ENCODE measurements around the gene PSME4. TPM values are rescaled to one million over a fixed set of nuclear protein-coding genes. Genes with fewer than 3 reads are reported as not detected.
"Not testable (repeated sequence)": the region's sequence is repeated elsewhere in the genome, so short reads cannot be mapped to it uniquely, and the experiment has no call there.

PSME4 gene
- total RNA-seq, 2 experiments from 2014 or later, result 31.5 to 38.8 TPM

DNA sequence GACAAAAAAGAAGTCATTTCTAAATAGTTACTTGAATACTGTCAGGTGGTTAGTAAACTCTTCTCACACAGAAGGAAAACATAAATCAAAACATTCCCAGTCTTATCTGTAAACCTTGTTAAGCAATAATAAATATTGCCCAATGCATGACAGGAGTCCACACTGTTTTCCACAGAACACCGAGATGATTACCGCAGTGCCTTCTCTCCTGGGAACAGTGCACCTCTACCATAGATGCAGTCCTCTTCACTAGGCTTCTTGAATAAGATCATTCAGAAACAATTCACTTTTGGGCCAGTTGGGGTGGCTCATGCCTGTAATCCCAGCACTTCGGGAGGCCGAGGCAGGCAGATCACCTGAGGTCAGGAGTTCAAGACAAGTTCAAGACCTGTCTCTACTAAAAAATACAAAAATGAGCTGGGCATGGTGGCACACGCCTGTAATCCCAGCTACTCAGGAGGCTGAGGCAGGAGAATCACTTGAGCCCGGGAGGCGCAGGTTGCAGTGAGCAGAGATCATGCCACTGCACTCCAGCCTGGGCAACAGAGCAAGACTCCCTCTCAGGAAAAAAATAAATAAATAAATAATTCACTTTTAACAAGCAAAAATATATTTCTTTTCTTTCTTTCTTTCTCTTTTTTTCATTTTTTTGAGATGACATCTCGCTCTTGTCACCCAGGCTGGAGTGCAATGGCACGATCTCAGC lies 119.6 kb downstream of the PSME4 start:
- H3K4me3 Mint-ChIP-seq; intact Hi-C loops (cut with micrococcal nuclease); H3K27me3 Mint-ChIP-seq (ENCODE audit: low read depth); DNase-seq; CTCF ChIA-PET; H3K27ac Mint-ChIP-seq; H3K9me3 Mint-ChIP-seq: not testable (repeated sequence)
- H3K4me1 Mint-ChIP-seq (ENCODE audit: low read depth), result peaks cover 11% of the 10 kb centered on the region
- H3K36me3 Mint-ChIP-seq (ENCODE audit: low read depth), result peaks cover 13% of the 10 kb centered on the region

DNA sequence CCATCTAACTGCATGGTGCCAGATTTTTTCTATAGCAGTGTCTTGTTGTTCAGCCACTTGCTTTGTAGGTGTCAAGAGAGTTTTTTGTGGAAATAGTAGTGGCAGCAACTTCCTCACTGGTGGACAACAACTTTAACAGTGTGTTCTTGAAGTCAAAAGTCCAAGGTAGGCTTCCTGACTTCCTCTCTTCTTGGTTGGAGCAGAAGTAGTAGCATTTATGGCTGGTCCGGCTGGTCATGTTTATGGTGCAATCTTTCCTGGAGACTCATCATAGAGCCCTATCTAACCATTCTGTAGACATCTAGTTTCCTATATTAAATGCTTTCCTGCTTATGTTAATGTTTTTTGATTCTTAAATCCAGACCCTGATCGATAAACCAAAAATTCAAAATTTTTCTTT lies 122.7 kb downstream of the PSME4 start:
- no peaks in the 10 kb centered on the region for H3K9me3 Mint-ChIP-seq
- H3K36me3 Mint-ChIP-seq (ENCODE audit: low read depth), result peaks cover 4% of the 10 kb centered on the region
- intact Hi-C loops (cut with micrococcal nuclease), result no loop called here
- H3K27ac Mint-ChIP-seq, result no peak overlapping the region
- H3K4me1 Mint-ChIP-seq (ENCODE audit: low read depth), result peaks cover 2% of the 10 kb centered on the region
- CTCF ChIA-PET, result no interaction called here
- no peak overlapping the region for H3K4me3 Mint-ChIP-seq
- DNase-seq, result no peak
- no peaks in the 10 kb centered on the region for H3K27me3 Mint-ChIP-seq (ENCODE audit: low read depth)

DNA sequence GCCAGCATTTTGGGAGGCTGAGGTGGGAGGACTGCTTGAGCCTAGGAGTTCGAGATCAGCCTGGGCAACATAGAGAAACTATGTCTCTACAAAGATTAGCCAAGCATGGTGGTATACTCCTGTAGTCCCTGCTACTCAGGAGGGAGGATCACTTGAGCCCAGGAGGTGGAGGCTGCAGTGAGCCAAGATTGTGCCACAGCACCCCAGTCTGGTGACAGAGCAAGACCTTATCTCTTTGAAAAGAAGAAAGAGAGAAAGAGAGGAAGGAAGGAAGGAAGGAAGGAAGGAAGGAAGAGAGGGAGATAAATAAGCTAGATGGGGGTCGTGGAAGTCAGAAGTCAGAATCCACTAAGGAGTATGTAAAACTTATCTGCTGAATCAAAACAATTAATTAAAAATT lies 127.2 kb downstream of the PSME4 start:
- H3K4me1 Mint-ChIP-seq (ENCODE audit: low read depth), result peaks cover 2% of the 10 kb centered on the region
- peaks cover 2% of the 10 kb centered on the region for H3K36me3 Mint-ChIP-seq (ENCODE audit: low read depth)
- intact Hi-C loops (cut with micrococcal nuclease), result no loop called here
- no peak for DNase-seq
- no peak overlapping the region for H3K4me3 Mint-ChIP-seq
- no peaks in the 10 kb centered on the region for H3K9me3 Mint-ChIP-seq
- H3K27me3 Mint-ChIP-seq (ENCODE audit: low read depth), result no peaks in the 10 kb centered on the region
- H3K27ac Mint-ChIP-seq, result no peak overlapping the region
- CTCF ChIA-PET, result no interaction called here

DNA sequence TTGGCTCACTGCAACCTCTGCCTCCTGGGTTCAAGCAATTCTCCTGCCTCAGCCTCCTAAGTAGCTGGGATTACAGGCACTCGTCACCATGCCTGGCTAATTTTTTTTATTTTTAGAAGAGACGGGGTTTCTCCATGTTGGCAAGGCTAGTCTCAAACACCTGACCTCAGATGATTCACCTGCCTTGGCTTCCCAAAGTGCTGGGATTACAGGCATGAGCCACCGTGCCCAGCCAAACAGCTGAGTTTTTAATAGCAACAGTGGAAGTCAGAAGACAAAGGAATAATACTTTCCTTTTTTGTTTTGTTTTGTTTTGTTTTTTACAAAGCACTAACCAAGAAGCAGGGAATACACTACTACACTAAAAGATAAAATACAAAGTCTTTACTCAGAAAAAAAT lies 127.9 kb downstream of the PSME4 start:
- CTCF ChIA-PET, result no interaction called here

DNA sequence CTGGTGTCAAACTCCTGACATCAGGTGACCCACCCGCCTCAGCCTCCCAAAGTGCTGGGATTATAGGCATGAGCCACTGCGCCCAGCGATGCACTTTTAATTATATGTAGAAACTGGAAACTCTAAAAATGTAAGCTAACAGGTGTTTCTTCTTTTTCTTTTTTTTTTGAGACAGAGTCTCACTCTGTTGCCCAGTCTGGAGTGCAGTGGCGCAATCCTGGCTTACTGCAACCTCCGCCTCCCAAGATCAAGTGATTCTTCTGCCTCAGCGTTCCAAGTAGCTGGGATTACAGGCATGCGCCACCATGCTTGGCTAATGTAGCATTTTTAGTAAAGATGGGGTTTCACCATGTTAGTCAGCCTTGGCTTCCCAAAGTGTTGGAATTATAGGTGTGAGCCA lies 129.1 kb downstream of the PSME4 start:
- H3K9me3 Mint-ChIP-seq; H3K4me1 Mint-ChIP-seq (ENCODE audit: low read depth); H3K4me3 Mint-ChIP-seq; DNase-seq; intact Hi-C loops (cut with micrococcal nuclease); H3K36me3 Mint-ChIP-seq (ENCODE audit: low read depth); CTCF ChIA-PET; H3K27ac Mint-ChIP-seq; H3K27me3 Mint-ChIP-seq (ENCODE audit: low read depth): not testable (repeated sequence)

More for the DNA sequence above, 127.9 kb downstream of the PSME4 start:
- no peak for DNase-seq
- no peaks in the 10 kb centered on the region for H3K9me3 Mint-ChIP-seq
- no peaks in the 10 kb centered on the region for H3K36me3 Mint-ChIP-seq (ENCODE audit: low read depth)
- H3K4me1 Mint-ChIP-seq (ENCODE audit: low read depth), result peaks cover 2% of the 10 kb centered on the region
- H3K27ac Mint-ChIP-seq, result no peak overlapping the region
- intact Hi-C loops (cut with micrococcal nuclease), result no loop called here
- no peak overlapping the region for H3K4me3 Mint-ChIP-seq
- H3K27me3 Mint-ChIP-seq (ENCODE audit: low read depth), result no peaks in the 10 kb centered on the region

DNA sequence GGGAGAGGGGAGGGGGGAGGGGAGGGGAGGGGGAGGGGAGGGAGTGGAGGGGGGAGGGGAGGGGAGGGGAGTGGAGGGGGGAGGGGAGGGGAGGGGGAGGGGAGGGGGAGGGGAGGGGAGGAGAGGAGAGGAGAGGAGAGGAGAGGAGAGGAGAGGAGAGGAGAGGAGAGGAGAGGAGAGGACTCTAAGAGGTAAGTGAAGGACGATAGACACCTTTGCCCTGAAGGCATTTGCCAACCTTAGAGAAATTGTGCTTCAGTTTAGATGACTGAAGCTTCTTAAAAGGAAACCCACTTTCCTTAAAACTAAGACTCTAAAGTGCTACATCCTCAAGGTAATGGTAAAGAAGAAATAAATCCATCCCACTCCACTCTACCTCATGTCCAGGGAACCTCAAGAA lies 130.2 kb downstream of the PSME4 start:
- H3K4me3 Mint-ChIP-seq, result no peak overlapping the region
- peaks cover 1% of the 10 kb centered on the region for H3K36me3 Mint-ChIP-seq (ENCODE audit: low read depth)
- DNase-seq, result no peak
- H3K27ac Mint-ChIP-seq, result no peak overlapping the region
- H3K9me3 Mint-ChIP-seq, result no peaks in the 10 kb centered on the region
- H3K27me3 Mint-ChIP-seq (ENCODE audit: low read depth), result no peaks in the 10 kb centered on the region
- CTCF ChIA-PET, result interaction anchor here (0.6 kb wide), 1 partner anchor 825 kb away, joined by 3 read pairs; no protein-coding TSS in a partner anchor
- intact Hi-C loops (cut with micrococcal nuclease), result no loop called here
- peaks cover 2% of the 10 kb centered on the region for H3K4me1 Mint-ChIP-seq (ENCODE audit: low read depth)

DNA sequence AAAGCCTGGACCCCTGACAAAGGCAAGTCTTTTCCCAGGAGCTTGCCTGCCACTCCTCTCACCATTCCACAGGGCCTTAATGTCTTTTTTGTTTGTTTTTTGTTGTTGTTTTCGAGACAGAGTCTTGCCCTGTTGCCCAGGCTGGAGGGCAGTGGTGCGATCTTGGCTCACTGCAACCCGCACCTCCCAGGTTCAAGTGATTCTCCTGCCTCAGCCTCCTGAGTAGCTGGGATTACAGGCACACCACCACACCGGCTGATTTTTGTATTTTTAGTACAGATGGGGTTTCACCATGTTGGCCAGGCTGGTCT lies 140.9 kb downstream of the PSME4 start:
- DNase-seq; H3K9me3 Mint-ChIP-seq; H3K4me1 Mint-ChIP-seq (ENCODE audit: low read depth); intact Hi-C loops (cut with micrococcal nuclease); H3K27ac Mint-ChIP-seq; H3K27me3 Mint-ChIP-seq (ENCODE audit: low read depth); H3K4me3 Mint-ChIP-seq: not testable (repeated sequence)
- CTCF ChIA-PET, result interaction anchor here (1.4 kb wide), 1 partner anchor 10 kb away, joined by 4 read pairs; no protein-coding TSS in a partner anchor
- peaks cover 14% of the 10 kb centered on the region for H3K36me3 Mint-ChIP-seq (ENCODE audit: low read depth)

DNA sequence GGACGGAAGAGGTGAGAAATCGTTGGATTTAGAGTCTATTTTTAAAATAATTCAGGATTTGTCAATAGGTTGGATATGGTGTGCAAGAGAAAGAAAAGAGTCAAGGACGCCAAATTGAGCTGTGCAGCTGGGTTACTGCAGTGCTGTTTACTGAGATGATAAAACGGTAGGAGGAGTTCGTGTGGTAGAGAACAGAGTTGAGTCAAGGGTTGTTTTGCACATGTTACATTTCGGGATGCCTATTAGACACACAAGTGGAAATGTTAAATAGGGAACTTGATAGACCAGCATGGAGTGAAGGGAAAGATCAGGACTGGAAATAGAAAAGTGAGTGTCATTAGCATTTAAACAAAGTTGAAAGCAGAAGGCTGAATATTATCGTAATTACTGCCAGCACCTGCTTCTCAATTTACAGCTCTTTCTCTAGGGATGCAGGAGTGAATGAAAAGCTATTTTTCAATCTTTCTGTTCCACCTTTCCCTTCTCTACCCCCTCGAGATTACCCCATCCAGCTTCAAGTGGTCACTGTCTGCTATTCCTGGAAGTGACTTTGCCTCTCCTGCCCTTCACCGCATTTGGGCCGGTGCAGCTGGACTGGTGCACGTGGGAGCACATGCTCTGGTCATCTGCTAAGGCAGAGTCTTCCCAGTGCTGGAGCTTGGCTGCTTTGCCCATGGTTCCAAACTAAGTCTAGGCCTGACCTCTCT lies 141.4 kb downstream of the PSME4 start:
- no peaks in the 10 kb centered on the region for H3K27me3 Mint-ChIP-seq (ENCODE audit: low read depth)
- no peaks in the 10 kb centered on the region for H3K4me1 Mint-ChIP-seq (ENCODE audit: low read depth)
- H3K9me3 Mint-ChIP-seq, result peaks cover 4% of the 10 kb centered on the region
- H3K36me3 Mint-ChIP-seq (ENCODE audit: low read depth), result peaks cover 11% of the 10 kb centered on the region
- no peak overlapping the region for H3K4me3 Mint-ChIP-seq
- no peak overlapping the region for H3K27ac Mint-ChIP-seq
- intact Hi-C loops (cut with micrococcal nuclease), result no loop called here
- no peak for DNase-seq
- CTCF ChIA-PET, result interaction anchor here (1.4 kb wide), 1 partner anchor 10 kb away, joined by 4 read pairs; no protein-coding TSS in a partner anchor

DNA sequence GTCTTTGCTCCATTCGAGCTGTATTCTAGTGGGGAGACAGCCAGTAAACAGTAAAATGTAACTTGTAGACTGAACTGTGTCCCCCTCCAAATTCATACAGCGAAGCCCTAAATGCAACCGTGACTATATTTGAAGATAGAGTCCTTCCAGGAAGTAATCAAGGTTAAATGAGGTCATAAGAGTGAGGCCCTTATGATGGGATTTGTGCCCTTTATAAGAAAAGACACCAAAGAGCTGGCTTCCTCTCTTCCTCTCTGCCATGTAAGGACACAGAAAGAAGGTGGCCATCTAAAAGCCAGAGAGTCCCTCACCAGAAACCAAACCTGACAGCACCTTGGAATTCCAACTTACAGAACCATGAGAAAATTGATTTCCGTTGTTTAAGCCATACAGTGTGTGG lies 142.5 kb downstream of the PSME4 start:
- Mint-ChIP-seq H3K9me3 (peaks cover 4% of the 10 kb centered on the region), H3K27me3 (ENCODE audit: low read depth) (no peaks in the 10 kb centered on the region), H3K4me3 (no peak overlapping the region), H3K4me1 (ENCODE audit: low read depth) (no peaks in the 10 kb centered on the region), H3K36me3 (ENCODE audit: low read depth) (peaks cover 5% of the 10 kb centered on the region), H3K27ac (no peak overlapping the region)
- intact Hi-C loops (cut with micrococcal nuclease), result no loop called here
- no peak for DNase-seq
- CTCF ChIA-PET, result no interaction called here

DNA sequence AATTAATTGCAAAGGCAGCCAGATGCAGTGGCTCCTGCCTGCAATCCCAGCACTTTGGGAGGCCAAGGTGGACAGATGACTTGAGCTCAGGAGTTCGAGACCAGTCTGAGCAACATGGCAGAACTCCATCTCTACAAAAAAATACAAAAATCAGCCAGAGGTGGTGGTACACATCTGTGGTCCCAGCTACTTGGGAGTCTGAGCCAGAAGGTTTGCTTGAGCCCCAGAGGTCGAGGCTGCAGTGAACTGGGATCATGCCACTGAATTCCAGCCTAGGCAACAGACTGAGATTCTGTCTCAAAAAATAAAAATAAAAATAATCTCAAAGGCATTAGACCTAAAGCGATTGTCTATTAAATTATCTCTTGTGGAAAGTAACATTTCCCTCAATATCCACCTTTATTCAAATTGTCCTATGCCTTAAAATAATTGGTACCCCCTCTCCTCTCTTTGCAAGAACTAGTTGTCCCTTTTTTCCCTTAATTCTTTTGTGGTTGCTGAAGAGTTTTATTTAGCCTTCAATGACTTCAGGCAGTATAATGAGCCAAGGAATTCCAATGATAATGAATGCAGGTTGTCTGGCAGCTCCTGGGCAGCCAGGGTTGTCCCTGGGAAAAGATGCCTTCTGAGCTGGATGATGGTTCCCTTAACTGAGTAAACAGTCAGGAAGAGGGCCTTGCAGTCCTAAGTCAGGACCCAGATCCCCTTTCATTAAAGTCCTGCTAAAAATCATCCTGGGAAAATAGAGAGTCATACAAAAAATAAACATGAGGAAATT lies 143.2 kb downstream of the PSME4 start:
- Mint-ChIP-seq H3K27ac (no peak overlapping the region), H3K4me3 (no peak overlapping the region), H3K4me1 (ENCODE audit: low read depth) (no peaks in the 10 kb centered on the region), H3K9me3 (peaks cover 4% of the 10 kb centered on the region), H3K36me3 (ENCODE audit: low read depth) (peaks cover 5% of the 10 kb centered on the region), H3K27me3 (ENCODE audit: low read depth) (no peaks in the 10 kb centered on the region)
- intact Hi-C loops (cut with micrococcal nuclease), result no loop called here
- CTCF ChIA-PET, result interaction anchor here (0.6 kb wide), 1 partner anchor 34 kb away, joined by 3 read pairs; no protein-coding TSS in a partner anchor
- no peak for DNase-seq

DNA sequence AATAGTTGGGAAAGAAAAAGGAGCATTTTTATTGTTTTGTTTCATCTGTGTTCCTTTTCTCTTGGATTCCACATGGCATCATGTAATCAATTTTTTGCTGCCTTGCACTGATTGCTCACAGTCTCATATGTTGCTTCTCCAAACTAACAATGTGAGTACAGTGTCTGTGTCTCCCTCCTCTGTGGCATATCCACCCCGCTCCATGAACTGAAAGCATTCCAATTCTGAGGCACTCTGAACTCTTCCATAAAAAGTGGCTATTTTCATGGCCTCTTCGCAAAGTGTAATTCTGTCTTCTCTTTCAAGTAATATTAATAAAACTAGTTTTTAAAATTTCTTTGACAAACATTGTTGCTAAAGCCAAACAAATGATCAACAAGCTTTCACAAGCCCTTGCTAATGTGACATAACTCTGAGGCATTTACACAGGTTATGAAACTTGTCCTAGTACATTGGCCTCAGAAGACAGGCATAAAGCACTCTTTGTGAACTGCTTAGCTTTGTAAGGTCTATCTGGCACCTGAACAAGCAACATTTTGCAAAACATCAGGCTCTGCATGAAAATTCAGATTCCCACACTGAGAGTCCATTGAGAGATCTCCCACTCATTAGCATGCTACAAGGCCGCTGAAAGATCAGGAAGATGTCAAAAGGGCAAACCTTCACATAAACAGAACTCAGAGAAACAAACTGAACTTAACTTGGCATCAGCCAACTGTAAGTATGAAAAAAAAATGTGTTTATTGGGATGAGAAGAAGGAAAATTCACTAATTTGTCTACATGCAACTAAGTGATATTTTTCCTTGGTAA lies 144.0 kb downstream of the PSME4 start:
- no peak for DNase-seq
- Mint-ChIP-seq H3K27me3 (ENCODE audit: low read depth) (no peaks in the 10 kb centered on the region), H3K27ac (no peak overlapping the region), H3K9me3 (peaks cover 4% of the 10 kb centered on the region), H3K36me3 (ENCODE audit: low read depth) (peaks cover 5% of the 10 kb centered on the region), H3K4me1 (ENCODE audit: low read depth) (no peaks in the 10 kb centered on the region), H3K4me3 (no peak overlapping the region)
- CTCF ChIA-PET, result no interaction called here
- intact Hi-C loops (cut with micrococcal nuclease), result no loop called here

DNA sequence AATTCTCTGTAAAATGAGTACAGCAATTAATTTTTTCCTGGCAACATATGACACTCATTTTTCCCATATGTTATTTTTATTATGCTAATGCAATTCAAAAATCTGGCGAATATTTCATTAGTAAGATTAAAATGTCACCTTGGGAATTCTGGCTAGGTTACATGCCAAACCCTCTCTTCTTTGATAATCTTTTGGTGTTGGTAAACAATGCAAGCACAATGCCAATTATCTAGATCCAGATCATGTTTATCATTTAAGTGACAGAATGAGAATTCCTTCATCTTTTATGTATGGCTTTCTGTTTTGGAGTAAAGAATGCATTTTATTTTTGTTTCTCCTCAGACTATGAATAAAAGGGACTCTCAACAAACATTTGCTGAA lies 144.8 kb downstream of the PSME4 start:
- Mint-ChIP-seq H3K4me3 (no peak overlapping the region), H3K4me1 (ENCODE audit: low read depth) (no peaks in the 10 kb centered on the region), H3K9me3 (peaks cover 4% of the 10 kb centered on the region), H3K27ac (no peak overlapping the region), H3K36me3 (ENCODE audit: low read depth) (peaks cover 3% of the 10 kb centered on the region), H3K27me3 (ENCODE audit: low read depth) (no peaks in the 10 kb centered on the region)
- DNase-seq, result no peak
- intact Hi-C loops (cut with micrococcal nuclease), result no loop called here
- CTCF ChIA-PET, result no interaction called here
